ENCODE measurements around the gene SLC25A21.
"Not testable (repeated sequence)": the region's sequence is repeated elsewhere in the genome, so short reads cannot be mapped to it uniquely, and the experiment has no call there.

Gene SLC25A21

GRCh38 chr14:36827861-36828260, 344.5 kb downstream of the SLC25A21 start:
- no peak overlapping the region for H3K4me3 Mint-ChIP-seq
- H3K27ac Mint-ChIP-seq, result no peak overlapping the region
- DNase-seq (no peak), ATAC-seq (no peak)
- peaks cover 6 to 13% of the 10 kb centered on the region in 2 donors for H3K9me3 Mint-ChIP-seq
- no peaks in the 10 kb centered on the region for H3K27me3 Mint-ChIP-seq
- H3K4me1 Mint-ChIP-seq, result no peaks in the 10 kb centered on the region

- no peak for ATAC-seq
- Mint-ChIP-seq H3K4me3 (no peak overlapping the region), H3K27me3 (no peaks in the 10 kb centered on the region), H3K27ac (no peak overlapping the region), H3K4me1 (no peaks in the 10 kb centered on the region), H3K9me3 (peaks cover 6 to 13% of the 10 kb centered on the region in 2 donors)
- DNase-seq, result no peak
These were observed 345.8 kb downstream of the SLC25A21 start for GRCh38 chr14:36826614-36827013.

- H3K27ac Mint-ChIP-seq, result peak overlapping the region in 1 of 2 donors; percentile 50
- no peak for DNase-seq
- H3K4me1 Mint-ChIP-seq, result no peaks in the 10 kb centered on the region
- H3K4me3 Mint-ChIP-seq, result no peak overlapping the region
- no peak for ATAC-seq
- H3K27me3 Mint-ChIP-seq, result no peaks in the 10 kb centered on the region
- peaks cover 6 to 13% of the 10 kb centered on the region in 2 donors for H3K9me3 Mint-ChIP-seq
These were observed 347.6 kb downstream of the SLC25A21 start for GRCh38 chr14:36824854-36825253.

- H3K4me3 Mint-ChIP-seq, result no peak overlapping the region
- ATAC-seq (no peak), DNase-seq (no peak)
- H3K27me3 Mint-ChIP-seq, result no peaks in the 10 kb centered on the region
- peaks cover 6% of the 10 kb centered on the region in 2 donors for H3K9me3 Mint-ChIP-seq
- H3K27ac Mint-ChIP-seq, result no peak overlapping the region
- no peaks in the 10 kb centered on the region for H3K4me1 Mint-ChIP-seq
These were observed 348.8 kb downstream of the SLC25A21 start for GRCh38 chr14:36823651-36824050.

- Mint-ChIP-seq H3K4me1 (no peaks in the 10 kb centered on the region), H3K27ac (no peak overlapping the region), H3K27me3 (no peaks in the 10 kb centered on the region), H3K9me3 (peaks cover 6% of the 10 kb centered on the region in 2 donors), H3K4me3 (no peak overlapping the region)
- ATAC-seq, result no peak
- no peak for DNase-seq
These were observed 349.7 kb downstream of the SLC25A21 start for GRCh38 chr14:36822685-36823084.

GRCh38 chr14:36820901-36821300, 351.5 kb downstream of the SLC25A21 start:
- DNase-seq, result no peak
- Mint-ChIP-seq H3K4me3 (no peak overlapping the region), H3K27me3 (no peaks in the 10 kb centered on the region), H3K27ac (no peak overlapping the region), H3K4me1 (no peaks in the 10 kb centered on the region), H3K9me3 (peaks cover 5 to 10% of the 10 kb centered on the region in 2 donors)
- no peak for ATAC-seq

GRCh38 chr14:36820111-36820709, 352.2 kb downstream of the SLC25A21 start:
- DNase-seq (no peak), ATAC-seq (no peak)
- H3K4me3 Mint-ChIP-seq, result no peak overlapping the region
- peaks cover 7 to 10% of the 10 kb centered on the region in 2 donors for H3K9me3 Mint-ChIP-seq
- H3K27me3 Mint-ChIP-seq, result no peaks in the 10 kb centered on the region
- no peaks in the 10 kb centered on the region for H3K4me1 Mint-ChIP-seq
- H3K27ac Mint-ChIP-seq, result no peak overlapping the region

GRCh38 chr14:36818794-36819384, 353.5 kb downstream of the SLC25A21 start:
- Mint-ChIP-seq H3K4me3 (no peak overlapping the region), H3K27me3 (no peaks in the 10 kb centered on the region), H3K27ac (no peak overlapping the region), H3K9me3 (peaks cover 7 to 10% of the 10 kb centered on the region in 2 donors), H3K4me1 (no peaks in the 10 kb centered on the region)
- no peak for DNase-seq
- no peak for ATAC-seq

GRCh38 chr14:36818246-36818645, 354.2 kb downstream of the SLC25A21 start:
- Mint-ChIP-seq H3K27me3 (no peaks in the 10 kb centered on the region), H3K4me3 (no peak overlapping the region), H3K27ac (no peak overlapping the region), H3K4me1 (no peaks in the 10 kb centered on the region), H3K9me3 (peaks cover 5 to 7% of the 10 kb centered on the region in 2 donors)
- DNase-seq, result no peak
- no peak for ATAC-seq

GRCh38 chr14:36817071-36817930, 355.1 kb downstream of the SLC25A21 start:
- Mint-ChIP-seq H3K27me3 (no peaks in the 10 kb centered on the region), H3K9me3 (peaks cover 5 to 7% of the 10 kb centered on the region in 2 donors), H3K4me1 (no peaks in the 10 kb centered on the region), H3K27ac (no peak overlapping the region), H3K4me3 (no peak overlapping the region)
- DNase-seq (no peak), ATAC-seq (no peak)

GRCh38 chr14:36816481-36816880, 355.9 kb downstream of the SLC25A21 start:
- no peak overlapping the region for H3K4me3 Mint-ChIP-seq

GRCh38 chr14:36814783-36815182, 357.6 kb downstream of the SLC25A21 start:
- H3K27ac Mint-ChIP-seq, H3K9me3 Mint-ChIP-seq, ATAC-seq, H3K4me1 Mint-ChIP-seq, H3K27me3 Mint-ChIP-seq, H3K4me3 Mint-ChIP-seq, DNase-seq: not testable (repeated sequence)

More at GRCh38 chr14:36816481-36816880, 355.9 kb downstream of the SLC25A21 start:
- H3K27ac Mint-ChIP-seq, result no peak overlapping the region
- no peak for DNase-seq
- H3K27me3 Mint-ChIP-seq, result no peaks in the 10 kb centered on the region
- peaks cover 5 to 7% of the 10 kb centered on the region in 2 donors for H3K9me3 Mint-ChIP-seq
- ATAC-seq, result no peak
- H3K4me1 Mint-ChIP-seq, result no peaks in the 10 kb centered on the region

GRCh38 chr14:36810209-36810608, 362.2 kb downstream of the SLC25A21 start:
- no peak for ATAC-seq
- no peaks in the 10 kb centered on the region for H3K9me3 Mint-ChIP-seq
- H3K27ac Mint-ChIP-seq, result no peak overlapping the region

GRCh38 chr14:36807727-36808126, 364.7 kb downstream of the SLC25A21 start:
- no peak for DNase-seq
- no peak for ATAC-seq
- Mint-ChIP-seq H3K27me3 (no peaks in the 10 kb centered on the region), H3K4me1 (no peaks in the 10 kb centered on the region), H3K4me3 (no peak overlapping the region), H3K27ac (no peak overlapping the region), H3K9me3 (no peaks in the 10 kb centered on the region)

More at GRCh38 chr14:36810209-36810608, 362.2 kb downstream of the SLC25A21 start:
- Mint-ChIP-seq H3K4me1 (no peaks in the 10 kb centered on the region), H3K27me3 (no peaks in the 10 kb centered on the region), H3K4me3 (no peak overlapping the region)
- DNase-seq, result no peak

GRCh38 chr14:36805131-36805559, 367.3 kb downstream of the SLC25A21 start:
- ATAC-seq, result no peak
- no peaks in the 10 kb centered on the region for H3K27me3 Mint-ChIP-seq
- no peaks in the 10 kb centered on the region for H3K9me3 Mint-ChIP-seq
- no peak overlapping the region for H3K4me3 Mint-ChIP-seq
- DNase-seq, result no peak
- H3K27ac Mint-ChIP-seq, result no peak overlapping the region
- no peaks in the 10 kb centered on the region for H3K4me1 Mint-ChIP-seq

GRCh38 chr14:36797634-36798033, 374.8 kb downstream of the SLC25A21 start:
- no peak for DNase-seq
- no peak overlapping the region for H3K27ac Mint-ChIP-seq

More at GRCh38 chr14:36797634-36798033, 374.8 kb downstream of the SLC25A21 start:
- Mint-ChIP-seq H3K27me3 (no peaks in the 10 kb centered on the region), H3K4me3 (no peak overlapping the region), H3K9me3 (peaks cover 0 to 8% of the 10 kb centered on the region in 2 donors), H3K4me1 (no peaks in the 10 kb centered on the region)
- ATAC-seq, result no peak

Measured in stimulated activated naive CD8-positive, alpha-beta T cell treated with anti-CD3 and anti-CD28 coated beads, Interleukin-15, amount 100 ng/mL, for 72 hours (primary cell).